Measurements from ENCODE around the gene GALNT5. TPM values are rescaled to one million over a fixed set of nuclear protein-coding genes. Genes with fewer than 3 reads are reported as not detected.

Gene GALNT5
- total and polyA plus RNA-seq, 10 of the 15 experiments (the other 5 are each of a cell fraction or from before 2014, with no cell fraction given), result under 0.01 to 0.25 (median 0.03) TPM; not detected in 4

GRCh38 chr2:157327621-157328500 lies 70.4 kb downstream of the GALNT5 start (continued):
- no peak for TF ChIP-seq MLLT1 (IDR thresholded peaks at IDR 0.05)
- no peak for TF ChIP-seq ZBTB40 (IDR thresholded peaks at IDR 0.05; ENCODE audit: borderline replicate concordance)
- 0 out of 2 replicates have a peak, but pooled peaks have one; percentile 50 for TF ChIP-seq STAT1 (conservative IDR thresholded peaks at IDR 0.05)
- no peak for TF ChIP-seq RBBP5 (conservative IDR thresholded peaks at IDR 0.05)
- no peak for TF ChIP-seq EP300 (IDR thresholded peaks at IDR 0.05; ENCODE audit: borderline replicate concordance in 1 of 2, control insufficient read depth in 1 of 2, low read depth in 2 of 2, low read length in 2 of 2)
- no peak for TF ChIP-seq FOXM1 (IDR thresholded peaks at IDR 0.05; ENCODE audit: low read depth, low read length)
- TF ChIP-seq SRF (IDR thresholded peaks at IDR 0.05; ENCODE audit: low read depth in 2 of 2, low read length in 2 of 2), result no peak
- TF ChIP-seq HSF1 (IDR thresholded peaks at IDR 0.05; ENCODE audit: low read depth, low read length), result no peak
- TF ChIP-seq MXI1 (IDR thresholded peaks at IDR 0.05; ENCODE audit: low read depth, low read length), result no peak; the same call in 1 of the 2 replicates
- TF ChIP-seq KDM1A (IDR thresholded peaks at IDR 0.05; ENCODE audit: borderline replicate concordance), result no peak
- TF ChIP-seq TCF12 (IDR thresholded peaks at IDR 0.05; ENCODE audit: low read depth, low read length), result peak; percentile 65; the same call in 1 of the 2 replicates
- peak; percentile 13; the same call in 1 of the 3 replicates for TF ChIP-seq POU2F2 (IDR thresholded peaks at IDR 0.05; ENCODE audit: borderline replicate concordance, low read depth, low read length)
- TF ChIP-seq MAX (IDR thresholded peaks at IDR 0.05; ENCODE audit: low read depth, low read length), result no peak
- no peak for TF ChIP-seq SKIL (IDR thresholded peaks at IDR 0.05; ENCODE audit: low read depth, poor library complexity, severe bottlenecking)
- TF ChIP-seq E2F8 (IDR thresholded peaks at IDR 0.05; ENCODE audit: low read depth, partially characterized antibody), result no peak

Measured in GM12878 (cell line).